NCI-H128 (cell line): ENCODE measurements around the gene HMX2.

Experiments
- DNase-seq: peaks from one replicate; lab custom pipeline; 2025; ENCODE audit not compliant: unreplicated experiment; lab: John Stamatoyannopoulos, UW

HMX2 gene

GRCh38 chr10:123180101-123181090 is 32.5 kb downstream of the HMX2 start:
- no peak for DNase-seq

- no peak for DNase-seq
Observed at GRCh38 chr10:123183724-123184123, 35.8 kb downstream of the HMX2 start.

- DNase-seq: no peak
Observed at GRCh38 chr10:123187781-123188180, 39.8 kb downstream of the HMX2 start.

GRCh38 chr10:123191886-123192285 is 44.0 kb downstream of the HMX2 start:
- no peak for DNase-seq

- no peak for DNase-seq
Observed at GRCh38 chr10:123194056-123194455, 46.1 kb downstream of the HMX2 start.
